Pancreas (tissue), 10 donors: ENCODE measurements around the gene OR6B3. TPM values are rescaled to one million over a fixed set of nuclear protein-coding genes. Genes with fewer than 3 reads are reported as not detected.
A peak's percentile ranks its signal among the peaks of the same experiment; 100 is the strongest.

Experiments
- ATAC-seq, 4 donors: fragments of 200-7000 bp; cut with Tn5 transposase; one replicate each; pipeline versions ENCODE4 v1.8.0 to v1.9.1; 2020; ENCODE audit warnings: mild to moderate bottlenecking in 4 of 4, moderate library complexity in 4 of 4
- DNase-seq, 6 donors: peaks; one replicate each; pipeline ENCODE4 v3.0.0-alpha.2; 2020
- FAIRE-seq: peaks from 2 replicates; lab custom pipeline; 2012; peaks lifted over from hg19 to GRCh38; lab: Jason Lieb, UNC
- H3K27ac ChIP-seq, 4 donors: fragments of 200-600 bp; sonication (generic); 1 replicate in 3 of 4; 2 replicates in 1 of 4; pipeline versions ENCODE4 v1.5.0 to v1.8.0; 2020
- H3K27me3 ChIP-seq, 4 donors: fragments of 200-600 bp; one replicate each; pipeline ENCODE4 v1.8.0; 2021
- H3K36me3 ChIP-seq, 3 donors: fragments of 200-600 bp; sonication (generic) in 1 of 3; one replicate each; pipeline versions ENCODE4 v1.5.0 to v1.8.0; 2020 to 2021
- H3K4me1 ChIP-seq, 3 donors: fragments of 200-600 bp; one replicate each; pipeline ENCODE4 v1.8.0; 2021
- H3K4me3 ChIP-seq, 4 donors: fragments of 200-600 bp; sonication (generic) in 2 of 4; one replicate each; pipeline versions ENCODE4 v1.5.0 to v1.8.0; 2020 to 2021
- H3K9me3 ChIP-seq, 4 donors: fragments of 200-600 bp; one replicate each; pipeline ENCODE4 v1.8.0; 2021
- WGBS, 2 donors: extraction: QIAGEN DNeasy Blood & Tissue Kit; methylation state at CpG; one replicate each; pipeline ENCODE4 v1.1.7; 2013; 5-methylcytosine and 5-hydroxymethylcytosine counted together
- intact Hi-C, 3 donors: fragments of 100-400 bp; cut with DNase I; formaldehyde crosslinking; loops; one replicate each; pipeline versions ENCODE4 v1.11.1 to v1.14.2; 2022
- polyA plus RNA-seq, 2 donors: library from polyadenylated mRNA; stranded (reverse); fragments of 200-250 nt; gene quantifications; one replicate each; pipeline ENCODE4 v1.2.3, GENCODE V29; 2013
- total RNA-seq, 6 donors: library from RNA; stranded (reverse); fragmentation: NEBNext Ultra II Directional in 4 of 6; extraction: Animal tissue kit (Norgen Biotek cat#: 25700) in 4 of 6; gene quantifications; one replicate each; pipeline versions ENCODE4 v1.2.1 to v1.2.4, GENCODE V29; 2021 to 2023
- TF ChIP-seq, protein P1 (sequence below), 4 donors: fragments of 200-600 bp; sonication (generic) in 3 of 4; IDR thresholded peaks; one replicate each; pipeline versions ENCODE4 v1.5.0 to v1.8.0; 2021; ENCODE audit warnings: antibody characterized with exemption in 4 of 4
- donor health status: healthy with polysubstance abuse.
- donor health status: DM: no; HTN: no; CAD: no; lungs with moderate emphysema.
- donor health status: DM: no; HTN: no; CAD: no.
- donor health status: control.
- donor health status: control.
- donor health status: Bipolar disorder and iron deficiency.
- donor health status: DM: yes; HTN: yes; CAD: no.
- donor health status: DM: no; HTN: no; CAD: no.
- donor health status: DM: no; HTN: no; CAD: no.
- donor health status: DM: yes; HTN: yes; CAD: no.

The OR6B3 gene
- total and polyA plus RNA-seq, 8 donors: 0.09 TPM; not detected in 7

DNA sequence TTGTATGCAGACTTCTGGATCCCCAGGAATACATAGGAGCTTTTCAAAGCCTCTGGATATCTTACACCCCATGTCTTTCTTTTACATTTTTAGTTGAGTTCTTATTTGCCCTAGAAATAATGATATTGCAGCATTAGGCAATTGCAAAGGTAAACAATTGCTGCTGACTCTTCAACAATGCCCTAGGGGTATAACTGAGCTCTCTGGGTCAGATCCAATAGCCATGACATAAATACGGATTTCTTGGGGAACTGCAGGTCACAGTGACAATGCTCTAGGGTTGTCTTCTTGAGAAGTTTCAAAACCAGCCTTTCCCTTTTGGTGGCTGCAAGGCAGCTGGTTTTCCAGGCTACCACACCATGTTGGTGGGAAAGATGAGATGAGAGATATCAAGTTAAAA, 16.5 kb upstream of the OR6B3 start:
- no peak for ATAC-seq
- FAIRE-seq: no peak
- TF ChIP-seq, protein P1, sequence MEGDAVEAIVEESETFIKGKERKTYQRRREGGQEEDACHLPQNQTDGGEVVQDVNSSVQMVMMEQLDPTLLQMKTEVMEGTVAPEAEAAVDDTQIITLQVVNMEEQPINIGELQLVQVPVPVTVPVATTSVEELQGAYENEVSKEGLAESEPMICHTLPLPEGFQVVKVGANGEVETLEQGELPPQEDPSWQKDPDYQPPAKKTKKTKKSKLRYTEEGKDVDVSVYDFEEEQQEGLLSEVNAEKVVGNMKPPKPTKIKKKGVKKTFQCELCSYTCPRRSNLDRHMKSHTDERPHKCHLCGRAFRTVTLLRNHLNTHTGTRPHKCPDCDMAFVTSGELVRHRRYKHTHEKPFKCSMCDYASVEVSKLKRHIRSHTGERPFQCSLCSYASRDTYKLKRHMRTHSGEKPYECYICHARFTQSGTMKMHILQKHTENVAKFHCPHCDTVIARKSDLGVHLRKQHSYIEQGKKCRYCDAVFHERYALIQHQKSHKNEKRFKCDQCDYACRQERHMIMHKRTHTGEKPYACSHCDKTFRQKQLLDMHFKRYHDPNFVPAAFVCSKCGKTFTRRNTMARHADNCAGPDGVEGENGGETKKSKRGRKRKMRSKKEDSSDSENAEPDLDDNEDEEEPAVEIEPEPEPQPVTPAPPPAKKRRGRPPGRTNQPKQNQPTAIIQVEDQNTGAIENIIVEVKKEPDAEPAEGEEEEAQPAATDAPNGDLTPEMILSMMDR (IDR thresholded peaks at IDR 0.05): no peak

DNA sequence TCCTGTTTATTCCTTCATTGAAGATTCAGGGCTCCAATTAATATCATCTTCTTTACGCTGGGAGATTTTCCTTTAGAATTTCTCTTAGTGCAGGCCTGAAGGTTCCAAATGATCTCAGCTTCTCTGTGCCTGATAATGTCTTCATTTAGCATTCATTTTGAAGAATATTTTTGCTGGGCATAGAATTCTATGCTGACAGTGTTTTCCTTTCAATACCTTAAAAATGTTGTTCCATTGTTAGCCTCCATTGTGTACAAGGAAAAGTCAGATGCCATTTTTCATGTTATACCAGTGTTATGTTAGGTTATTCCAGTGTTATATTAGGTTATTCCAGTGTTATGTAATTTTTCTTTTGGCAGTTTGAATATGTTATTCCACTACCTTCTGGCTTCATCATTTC, 14.9 kb upstream of the OR6B3 start:
- intact Hi-C loops: loop anchor here in 1 of 3 donors (10.0 kb wide), 1 partner anchor 77 kb away; the partner anchor contains the start of gene OTOS
- no peak for FAIRE-seq

More for the DNA sequence above, 16.5 kb upstream of the OR6B3 start:
- H3K4me1 ChIP-seq: no peaks in the 10 kb centered on the region
- H3K36me3 ChIP-seq: no peaks in the 10 kb centered on the region
- DNase-seq: no peak
- H3K9me3 ChIP-seq: no peaks in the 10 kb centered on the region
- WGBS, 2 donors: 69 to 86% methylated on average over 1 of the region's 1 CpG
- no peak overlapping the region for H3K4me3 ChIP-seq
- no peak overlapping the region for H3K27ac ChIP-seq
- H3K27me3 ChIP-seq: peaks cover 0 to 7% (median 0%) of the 10 kb centered on the region in 4 donors
- intact Hi-C loops: loop anchor here in 1 of 3 donors (10.0 kb wide), 1 partner anchor 75 kb away; the partner anchor contains the start of gene OTOS

DNA sequence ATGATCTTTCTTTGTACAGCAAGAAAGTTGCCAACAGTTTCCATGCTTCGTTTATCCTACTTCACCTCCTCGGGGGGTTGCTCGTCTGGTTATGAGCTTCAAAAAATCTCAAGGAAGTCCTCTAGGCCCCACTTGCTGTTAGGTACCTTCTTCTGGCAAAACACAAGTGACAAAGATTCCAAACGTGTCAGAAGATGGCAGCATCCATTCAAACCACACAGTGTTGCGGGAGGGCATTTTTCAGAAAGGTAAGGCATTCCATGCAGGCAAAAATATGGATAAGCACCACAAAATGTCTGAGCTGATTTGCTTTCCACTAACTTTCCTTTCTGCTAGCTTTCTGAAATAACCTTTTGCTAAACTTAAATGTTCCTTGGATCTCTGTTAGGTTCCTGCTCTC, 13.2 kb upstream of the OR6B3 start:
- no peak for ATAC-seq

More for the DNA sequence above, 14.9 kb upstream of the OR6B3 start:
- DNase-seq: no peak
- TF ChIP-seq, protein P1 (IDR thresholded peaks at IDR 0.05): no peak
- Histone ChIP-seq H3K36me3 (no peaks in the 10 kb centered on the region), H3K27ac (no peak overlapping the region), H3K9me3 (no peaks in the 10 kb centered on the region), H3K27me3 (peaks cover 0 to 7% (median 0%) of the 10 kb centered on the region in 4 donors), H3K4me1 (no peaks in the 10 kb centered on the region), H3K4me3 (no peak overlapping the region)
- WGBS, 2 donors: 96 to 100% methylated on average over 1 of the region's 1 CpG
- no peak for ATAC-seq

DNA sequence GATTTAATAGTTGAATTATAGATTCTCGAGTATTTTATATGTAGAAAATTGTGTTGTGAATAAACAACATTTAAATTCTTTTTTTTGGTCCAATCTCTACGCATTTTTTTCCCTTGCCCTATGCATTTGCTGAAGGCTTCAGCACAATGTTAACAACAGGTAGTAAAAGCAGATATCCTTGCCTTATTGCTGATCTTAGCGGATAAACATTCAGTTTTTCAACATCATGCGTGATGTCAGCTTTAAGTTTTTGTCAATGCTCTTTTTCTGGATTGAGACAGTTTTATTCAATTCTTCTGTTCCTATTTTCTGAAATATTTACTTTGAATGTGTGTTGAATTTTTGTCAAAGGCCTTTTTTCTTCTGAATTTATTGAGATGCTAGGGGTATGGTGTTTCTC, 11.6 kb upstream of the OR6B3 start:
- no peaks in the 10 kb centered on the region for H3K9me3 ChIP-seq
- intact Hi-C loops: loop anchor here in 1 of 3 donors (10.0 kb wide), 1 partner anchor 80 kb away; the partner anchor contains the start of gene OTOS
- H3K4me1 ChIP-seq: no peaks in the 10 kb centered on the region
- no peaks in the 10 kb centered on the region for H3K36me3 ChIP-seq
- TF ChIP-seq, protein P1 (IDR thresholded peaks at IDR 0.05): no peak
- DNase-seq (no peak), ATAC-seq (no peak), FAIRE-seq (no peak)
- no peaks in the 10 kb centered on the region for H3K27me3 ChIP-seq
- no peak overlapping the region for H3K27ac ChIP-seq
- WGBS, 2 donors: 76 to 78% methylated on average over 4 of the region's 4 CpGs
- no peak overlapping the region for H3K4me3 ChIP-seq

More for the DNA sequence above, 13.2 kb upstream of the OR6B3 start:
- DNase-seq: no peak
- Histone ChIP-seq H3K36me3 (no peaks in the 10 kb centered on the region), H3K4me1 (no peaks in the 10 kb centered on the region), H3K27me3 (peaks cover 0 to 7% (median 0%) of the 10 kb centered on the region in 4 donors), H3K4me3 (no peak overlapping the region), H3K9me3 (no peaks in the 10 kb centered on the region), H3K27ac (no peak overlapping the region)
- TF ChIP-seq, protein P1 (IDR thresholded peaks at IDR 0.05): no peak
- WGBS, 2 donors: 47 to 52% methylated on average over 5 of the region's 5 CpGs
- intact Hi-C loops: loop anchor here in 1 of 3 donors (10.0 kb wide), 1 partner anchor 78 kb away; the partner anchor contains the start of gene OTOS
- no peak for FAIRE-seq

DNA sequence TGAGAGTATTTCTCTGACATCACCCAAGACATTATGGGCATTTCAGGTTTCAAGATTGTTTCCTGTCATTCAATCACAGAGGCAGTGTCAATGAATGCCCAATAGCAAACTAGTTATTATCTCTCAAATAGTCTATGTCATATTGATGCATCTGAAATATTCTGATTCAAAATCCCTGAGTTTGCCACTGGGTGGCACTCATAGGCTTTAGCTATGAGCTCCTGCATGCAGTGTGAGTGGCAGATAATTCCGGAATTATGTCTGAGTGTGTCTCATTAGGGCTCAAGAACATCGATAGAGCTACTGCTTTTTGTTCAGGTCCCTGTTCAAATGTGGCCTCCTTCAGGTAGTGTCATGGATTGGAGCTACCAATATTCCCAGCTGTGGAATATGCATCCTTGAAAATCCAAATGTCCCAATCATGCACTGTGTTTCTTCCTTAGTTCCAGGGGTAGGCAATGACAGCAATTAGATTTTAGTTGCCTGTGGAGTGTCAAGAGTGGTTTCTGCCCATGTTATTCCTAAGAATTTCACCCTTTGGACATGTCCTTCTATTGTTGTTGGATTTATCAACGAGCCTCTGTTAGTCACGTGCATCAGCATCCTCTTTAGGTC, 7.8 kb upstream of the OR6B3 start:
- no peak overlapping the region for H3K27ac ChIP-seq
- H3K36me3 ChIP-seq: no peaks in the 10 kb centered on the region
- TF ChIP-seq, protein P1 (IDR thresholded peaks at IDR 0.05): peak; percentile 19 to 34 (median 25)
- H3K4me3 ChIP-seq: no peak overlapping the region
- H3K9me3 ChIP-seq: no peaks in the 10 kb centered on the region
- intact Hi-C loops: loop anchor here in 2 of 3 donors (2.0 to 10.0 kb wide), 2 partner anchors 82 to 84 kb away; partner anchors contain the start of gene OTOS (in 1 of the 2)
- DNase-seq (peak in 2 of 6 donors; percentile 13 to 43), ATAC-seq (peak; percentile 64 to 82 (median 74)), FAIRE-seq (no peak)
- peaks cover 0 to 6% (median 0%) of the 10 kb centered on the region in 4 donors for H3K27me3 ChIP-seq
- WGBS, 2 donors: 40 to 42% methylated on average over 4 of the region's 4 CpGs
- no peaks in the 10 kb centered on the region for H3K4me1 ChIP-seq
